ENCODE measurements around the gene XYLT1. TPM values are rescaled to one million over a fixed set of nuclear protein-coding genes. Genes with fewer than 3 reads are reported as not detected.

The XYLT1 gene
- total RNA-seq, 1 donor from 2014 or later: 0.23 TPM

GRCh38 chr16:17451843-17452242 lies 18.9 kb downstream of the XYLT1 start:
- H3K4me3 ChIP-seq (ENCODE audit: low read depth, low read length): no peak overlapping the region
- no peak for TF ChIP-seq CTCF (conservative IDR thresholded peaks at IDR 0.05; ENCODE audit: low read depth, low read length)
- no peak for DNase-seq (ENCODE audit: low read depth)

- H3K4me3 ChIP-seq (ENCODE audit: low read depth, low read length): no peak overlapping the region
- no peak for DNase-seq (ENCODE audit: low read depth)
- TF ChIP-seq CTCF (conservative IDR thresholded peaks at IDR 0.05; ENCODE audit: low read depth, low read length): no peak
Observed at GRCh38 chr16:17450291-17450690, 20.5 kb downstream of the XYLT1 start.

- H3K4me3 ChIP-seq (ENCODE audit: low read depth, low read length): no peak overlapping the region
- DNase-seq (ENCODE audit: low read depth): no peak
- no peak for TF ChIP-seq CTCF (conservative IDR thresholded peaks at IDR 0.05; ENCODE audit: low read depth, low read length)
Observed at GRCh38 chr16:17448640-17449638, 21.8 kb downstream of the XYLT1 start.

GRCh38 chr16:17447101-17447569 lies 23.6 kb downstream of the XYLT1 start:
- no peak for DNase-seq (ENCODE audit: low read depth)
- no peak overlapping the region for H3K4me3 ChIP-seq (ENCODE audit: low read depth, low read length)
- no peak for TF ChIP-seq CTCF (conservative IDR thresholded peaks at IDR 0.05; ENCODE audit: low read depth, low read length)

- no peak for TF ChIP-seq CTCF (conservative IDR thresholded peaks at IDR 0.05; ENCODE audit: low read depth, low read length)
- no peak overlapping the region for H3K4me3 ChIP-seq (ENCODE audit: low read depth, low read length)
- no peak for DNase-seq (ENCODE audit: low read depth)
Observed at GRCh38 chr16:17446661-17447060, 24.1 kb downstream of the XYLT1 start.

- no peak for DNase-seq (ENCODE audit: low read depth)
- no peak overlapping the region for H3K4me3 ChIP-seq (ENCODE audit: low read depth, low read length)
- no peak for TF ChIP-seq CTCF (conservative IDR thresholded peaks at IDR 0.05; ENCODE audit: low read depth, low read length)
Observed at GRCh38 chr16:17445421-17445820, 25.3 kb downstream of the XYLT1 start.
